Measurements from ENCODE around the gene TRAPPC14.

The TRAPPC14 gene

GRCh38 chr7:100124301-100125230 is 34.0 kb downstream of the TRAPPC14 start:
- no peak for DNase-seq (ENCODE audit: low read depth in 2 of 2)

- DNase-seq (ENCODE audit: low read depth in 2 of 2), result no peak
Measured at GRCh38 chr7:100122568-100122967, 36.0 kb downstream of the TRAPPC14 start.

GRCh38 chr7:100122067-100122466 is 36.5 kb downstream of the TRAPPC14 start:
- DNase-seq (ENCODE audit: low read depth in 2 of 2), result no peak

- no peak for DNase-seq (ENCODE audit: low read depth in 2 of 2)
Measured at GRCh38 chr7:100120733-100121036, 37.8 kb downstream of the TRAPPC14 start.

- peak; percentile 49 to 55 for DNase-seq (ENCODE audit: low read depth in 2 of 2)
Measured at GRCh38 chr7:100119970-100120732, 38.4 kb downstream of the TRAPPC14 start.

GRCh38 chr7:100119072-100119969 is 39.2 kb downstream of the TRAPPC14 start, which contains the start of the genes CNPY4 and TAF6:
TSS of gene CNPY4 (plus strand) at chr7:100119634. CDS start at chr7:100119745, 111 bp downstream.
TSS of gene TAF6 (minus strand) at chr7:100119358. CDS start at chr7:100114209, 5,149 bp downstream.
- DNase-seq (ENCODE audit: low read depth in 2 of 2), result peak; percentile 93 to 96

- no peak for DNase-seq (ENCODE audit: low read depth in 2 of 2)
Measured at GRCh38 chr7:100118388-100119071, 40.0 kb downstream of the TRAPPC14 start.

GRCh38 chr7:100115026-100115425 is 43.5 kb downstream of the TRAPPC14 start:
- no peak for DNase-seq (ENCODE audit: low read depth in 2 of 2)

- no peak for DNase-seq (ENCODE audit: low read depth in 2 of 2)
Measured at GRCh38 chr7:100111914-100112313, 46.6 kb downstream of the TRAPPC14 start.

- no peak for DNase-seq (ENCODE audit: low read depth in 2 of 2)
Measured at GRCh38 chr7:100111156-100111555, 47.4 kb downstream of the TRAPPC14 start.

- DNase-seq (ENCODE audit: low read depth in 2 of 2), result no peak
Measured at GRCh38 chr7:100109521-100110163, 48.9 kb downstream of the TRAPPC14 start.

GRCh38 chr7:100107890-100108289 is 50.6 kb downstream of the TRAPPC14 start:
- DNase-seq (ENCODE audit: low read depth in 2 of 2), result no peak

- DNase-seq (ENCODE audit: low read depth in 2 of 2), result no peak
Measured at GRCh38 chr7:100107125-100107737, 51.3 kb downstream of the TRAPPC14 start.

- no peak for DNase-seq (ENCODE audit: low read depth in 2 of 2)
Measured at GRCh38 chr7:100106633-100107032, 51.9 kb downstream of the TRAPPC14 start.

GRCh38 chr7:100105534-100105933 is 53.0 kb downstream of the TRAPPC14 start:
- no peak for DNase-seq (ENCODE audit: low read depth in 2 of 2)

Measured in activated CD4-positive, alpha-beta T cell treated with anti-CD3 and anti-CD28 coated beads for 24 hours (primary cell).